ELF-1 (cell line): ENCODE measurements around the gene SCRN1.

Experiments
- DNase-seq: peaks from one replicate; pipeline ENCODE4 v3.0.0-alpha.2; 2016; ENCODE audit warnings: low read depth, low spot score

The SCRN1 gene, protein sequence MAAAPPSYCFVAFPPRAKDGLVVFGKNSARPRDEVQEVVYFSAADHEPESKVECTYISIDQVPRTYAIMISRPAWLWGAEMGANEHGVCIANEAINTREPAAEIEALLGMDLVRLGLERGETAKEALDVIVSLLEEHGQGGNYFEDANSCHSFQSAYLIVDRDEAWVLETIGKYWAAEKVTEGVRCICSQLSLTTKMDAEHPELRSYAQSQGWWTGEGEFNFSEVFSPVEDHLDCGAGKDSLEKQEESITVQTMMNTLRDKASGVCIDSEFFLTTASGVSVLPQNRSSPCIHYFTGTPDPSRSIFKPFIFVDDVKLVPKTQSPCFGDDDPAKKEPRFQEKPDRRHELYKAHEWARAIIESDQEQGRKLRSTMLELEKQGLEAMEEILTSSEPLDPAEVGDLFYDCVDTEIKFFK

DNA sequence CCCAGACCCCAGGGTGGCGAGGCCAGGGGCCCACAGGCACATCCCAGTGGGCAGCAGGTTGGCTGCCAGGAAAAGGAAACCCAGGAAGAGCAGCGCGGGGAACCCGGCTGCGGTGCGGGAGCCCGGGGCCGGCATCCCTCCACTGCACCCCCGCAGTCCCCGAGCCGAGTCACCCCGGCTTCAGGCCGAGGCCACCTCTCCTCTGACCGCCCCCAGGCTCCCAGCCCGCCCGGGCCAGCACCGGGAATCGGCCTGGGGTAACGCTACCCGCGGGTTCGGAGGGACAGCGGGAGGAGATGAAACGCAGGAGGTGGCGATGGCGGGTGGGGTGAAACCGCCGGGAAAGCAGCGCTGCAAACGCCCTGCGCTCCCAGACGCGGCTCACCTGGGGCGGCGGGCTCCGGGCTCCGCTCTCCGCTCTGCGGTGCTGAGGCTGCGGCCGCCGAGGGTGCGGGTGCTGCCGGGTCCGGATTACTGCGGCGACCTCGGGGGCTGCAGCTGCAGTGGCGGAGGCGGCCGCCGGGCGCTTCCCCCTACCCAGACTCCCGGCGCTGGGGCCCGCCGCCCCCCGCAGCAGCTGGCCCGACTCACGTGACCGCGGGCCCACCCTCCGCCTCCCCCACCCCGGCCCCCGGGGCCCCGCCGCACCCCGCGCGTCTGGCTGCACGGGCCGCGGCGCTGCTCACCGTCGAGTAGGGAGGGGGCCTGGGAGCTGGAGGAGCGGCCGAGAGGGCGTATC, at the start of gene SCRN1:
SCRN1 (minus strand) TSS at position 545 of the 739 bp plus-strand sequence. CDS start 20,734 bp downstream, outside the sequence.
- peak; percentile 62 for DNase-seq

DNA sequence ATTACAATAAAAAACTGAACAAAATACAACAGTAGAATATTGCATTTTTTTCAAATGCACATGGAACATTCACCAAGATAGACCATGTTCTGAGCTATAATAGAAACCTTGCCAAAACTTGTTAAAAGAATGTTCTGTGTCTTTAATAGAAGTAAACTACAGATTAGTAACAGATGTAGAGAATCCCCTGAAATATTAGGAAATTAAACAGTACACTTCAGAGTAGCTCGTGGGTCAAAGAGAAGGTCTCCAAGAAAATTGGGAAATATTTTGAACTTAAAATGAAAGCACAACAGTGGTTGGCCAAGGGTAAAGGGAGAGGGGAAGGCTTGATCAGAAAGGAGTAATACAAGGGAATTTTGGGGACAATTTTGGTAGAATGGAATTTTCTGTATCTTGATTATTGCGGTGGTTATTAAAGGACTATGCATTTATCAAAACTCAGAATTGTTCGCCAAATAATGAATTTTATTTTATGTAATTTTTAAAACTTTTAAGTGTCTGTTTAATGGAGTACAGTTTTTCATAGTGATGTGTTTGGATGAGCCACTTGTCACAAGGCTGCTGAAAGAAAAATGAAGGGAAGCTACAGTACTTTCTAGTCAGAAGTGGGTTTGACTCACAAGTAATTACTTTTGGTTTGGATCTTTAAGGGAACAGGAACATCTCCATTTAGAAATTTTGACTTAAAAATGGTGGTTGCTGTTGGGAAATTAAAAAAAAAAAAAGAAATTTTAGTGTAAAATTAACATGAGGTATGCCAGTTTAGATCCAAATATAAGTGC, 48.8 kb upstream of the SCRN1 start:
- no peak for DNase-seq

DNA sequence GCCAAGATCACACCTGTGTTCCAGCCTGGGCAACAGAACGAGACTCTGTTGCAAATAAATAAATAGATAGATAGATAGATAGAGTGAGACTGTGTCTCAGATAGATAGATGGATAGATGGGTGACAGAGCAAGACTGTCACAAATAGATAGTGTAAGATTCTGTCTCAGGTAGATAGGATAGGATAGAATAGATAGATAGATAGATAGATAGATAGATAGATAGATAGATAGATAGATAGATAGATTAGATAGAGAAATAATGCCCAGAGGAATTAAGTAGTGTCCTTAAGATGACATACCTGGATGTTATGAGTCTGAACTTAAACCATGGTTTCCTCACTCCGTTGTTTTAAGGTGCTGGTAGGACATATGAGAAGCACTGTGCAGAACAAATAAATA, 46.6 kb upstream of the SCRN1 start:
- DNase-seq, result no peak

DNA sequence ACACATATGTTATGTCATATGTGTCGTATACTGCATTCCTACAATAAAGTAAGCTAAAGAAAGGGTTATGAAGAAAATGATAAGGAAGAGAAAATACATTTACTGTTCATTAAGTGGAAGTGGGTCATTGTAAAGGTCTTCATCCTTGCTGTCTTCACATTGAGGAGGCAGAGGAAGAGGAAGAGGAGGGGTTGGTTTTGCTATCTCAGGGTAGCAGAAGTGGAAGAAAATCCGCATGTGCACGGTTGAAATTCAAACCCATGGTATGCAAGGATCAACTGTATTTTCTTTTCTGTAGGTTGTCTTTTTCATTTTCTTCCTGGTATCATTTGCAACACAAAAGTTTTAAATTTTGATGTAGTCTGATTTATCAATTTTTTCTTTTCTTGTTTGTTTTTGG, 44.9 kb upstream of the SCRN1 start:
- no peak for DNase-seq

DNA sequence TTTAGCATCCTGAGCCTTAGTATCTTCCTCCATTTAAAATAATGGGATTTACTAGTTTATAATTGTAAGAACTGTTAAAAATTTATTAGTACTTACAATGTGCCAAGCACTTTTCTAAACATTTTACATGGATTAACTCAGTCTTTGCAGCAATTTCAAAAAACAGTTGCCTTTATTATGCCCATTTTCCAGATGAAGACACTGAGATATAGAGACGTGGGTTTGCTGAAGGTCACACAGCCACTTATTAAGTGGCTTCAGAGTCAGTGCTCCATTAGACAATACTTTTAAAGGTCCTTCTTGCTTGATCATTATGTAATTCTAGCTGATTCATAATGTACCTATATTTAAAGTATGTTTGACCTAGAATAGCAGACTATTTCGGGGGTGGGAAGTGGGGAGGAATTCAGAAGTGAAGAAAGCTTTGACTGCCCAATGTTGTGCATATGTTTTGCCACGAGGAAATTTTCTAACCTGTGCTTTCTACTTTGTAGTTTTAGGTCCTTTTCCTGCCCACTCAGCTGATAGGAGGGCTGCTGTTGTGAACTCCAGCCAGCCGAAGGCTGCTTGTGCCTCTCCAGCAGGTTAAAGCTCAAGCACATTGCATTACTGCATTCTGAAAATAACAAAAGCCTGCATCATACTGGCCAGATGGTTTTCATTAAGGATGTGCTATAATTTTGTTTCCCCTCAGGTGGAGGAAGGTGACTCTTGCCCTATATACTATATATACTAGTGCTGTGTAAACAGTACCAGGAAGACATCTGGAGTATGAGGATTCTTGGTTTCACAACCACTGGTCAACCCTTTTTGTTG, 42.9 kb upstream of the SCRN1 start:
- DNase-seq, result no peak

DNA sequence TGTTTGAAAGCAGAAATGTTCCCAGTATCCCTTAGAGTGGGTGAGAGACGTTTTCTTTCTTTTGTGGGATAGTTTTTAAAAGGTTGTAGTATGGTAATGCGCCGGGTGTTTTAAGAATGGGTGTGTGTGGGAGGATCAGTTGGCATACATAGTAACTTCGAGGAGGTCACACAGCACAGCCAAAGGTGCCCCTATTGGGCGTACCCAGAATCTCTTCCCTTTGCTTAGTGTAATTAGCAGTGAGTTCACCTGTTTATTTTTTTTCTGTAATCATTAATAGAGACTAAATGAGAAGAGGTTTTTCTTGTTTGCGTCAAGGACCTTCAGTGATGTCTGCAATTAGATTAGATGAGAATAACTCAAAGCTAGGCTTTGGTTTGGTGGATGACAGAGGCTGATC, 40.1 kb upstream of the SCRN1 start:
- DNase-seq, result no peak

DNA sequence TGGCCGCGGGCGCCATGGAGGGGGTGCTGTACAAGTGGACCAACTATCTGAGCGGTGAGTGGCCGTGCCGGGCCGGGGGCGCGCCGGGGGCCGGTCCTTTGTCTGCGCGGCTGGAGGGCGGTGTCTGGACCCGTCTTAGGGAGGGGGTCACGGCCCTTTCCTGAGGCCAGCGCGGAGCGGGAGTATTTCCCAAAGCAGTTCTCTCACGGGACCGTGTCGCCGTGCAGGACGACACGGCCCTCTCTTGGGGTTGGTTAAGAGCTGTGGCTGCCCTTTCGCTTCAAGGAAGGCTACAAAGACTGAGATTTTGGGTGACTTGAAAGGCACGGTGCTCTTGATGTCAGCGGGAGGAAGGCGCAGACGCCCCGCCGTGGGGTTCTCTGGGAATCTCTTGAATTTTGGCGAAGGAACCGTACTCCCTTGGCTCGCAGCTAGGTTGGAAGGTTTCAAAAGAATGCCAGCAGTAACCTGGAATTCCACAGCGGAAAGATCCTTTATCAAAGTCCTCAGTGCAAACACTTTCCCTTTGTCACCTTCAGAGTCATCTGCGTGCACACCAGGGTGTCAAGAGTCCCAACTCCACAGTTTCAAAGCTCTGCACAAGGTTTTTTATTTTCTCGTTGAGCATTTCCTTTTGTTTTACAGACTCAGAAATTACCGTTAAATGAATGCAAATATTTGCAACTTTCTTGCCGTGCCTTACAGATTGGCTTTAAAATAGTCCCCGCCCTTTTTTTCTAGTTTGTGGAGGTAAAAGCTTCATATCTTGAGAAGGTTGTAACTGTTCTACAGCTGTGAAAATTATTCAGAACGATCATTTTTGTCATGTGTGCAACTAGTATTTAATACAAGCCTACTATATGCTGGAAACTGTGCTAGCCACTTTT, 39.4 kb upstream of the SCRN1 start:
- peak; percentile 79 for DNase-seq

DNA sequence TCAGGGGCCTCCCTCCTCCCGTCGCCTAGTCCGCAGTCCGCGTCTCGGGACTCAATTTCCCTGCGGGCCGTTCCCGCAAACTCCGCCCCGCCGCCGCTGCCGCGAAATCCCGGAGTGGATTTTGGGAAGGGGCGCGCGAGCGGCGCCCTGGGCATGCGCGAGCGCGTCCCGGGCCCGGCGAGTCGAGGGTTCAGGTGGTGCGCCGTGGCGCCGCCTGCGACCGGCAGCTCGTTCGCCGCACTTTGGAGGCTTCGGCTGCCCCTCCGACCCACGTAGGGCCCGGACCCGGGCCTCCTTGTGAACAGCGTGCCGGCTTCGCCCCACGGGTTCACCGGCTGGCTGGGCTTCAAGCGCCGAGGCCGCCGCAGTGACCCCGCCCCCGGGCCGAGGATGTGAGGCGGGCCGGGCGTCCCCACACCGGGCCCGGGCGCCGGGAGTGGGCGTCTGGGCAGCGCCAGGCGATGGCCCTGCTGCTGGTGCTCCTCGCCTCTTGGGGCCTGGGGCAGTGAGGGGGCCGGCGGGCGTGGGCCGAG, 38.7 kb upstream of the SCRN1 start, which contains the start of gene PLEKHA8:
PLEKHA8 (plus strand) TSS at position 197 of the 533 bp plus-strand sequence. CDS start 351 bp downstream, outside the sequence.
- peak; percentile 96 for DNase-seq

DNA sequence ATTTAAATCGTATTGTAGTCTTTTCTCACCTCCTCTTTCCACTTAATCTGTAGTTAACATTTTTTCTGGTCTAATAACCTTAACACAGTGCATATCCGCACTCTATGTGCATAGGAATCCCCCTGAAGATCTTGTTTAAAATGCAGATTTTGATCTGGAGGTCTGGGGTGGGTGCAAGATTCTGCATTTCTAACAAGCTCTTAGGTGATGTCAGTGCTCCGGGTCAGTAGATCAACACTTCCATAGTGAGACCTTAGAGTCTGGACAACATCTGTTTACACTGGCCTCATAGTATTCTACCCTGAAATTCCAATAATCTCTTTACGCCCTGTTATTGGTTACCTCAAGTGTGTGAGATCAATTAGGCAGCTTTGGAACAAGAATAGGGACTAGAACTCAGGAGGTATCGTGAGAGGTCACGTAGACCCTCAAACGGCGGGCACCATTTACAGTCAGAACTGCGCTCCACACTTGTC, 38.2 kb upstream of the SCRN1 start:
- no peak for DNase-seq

DNA sequence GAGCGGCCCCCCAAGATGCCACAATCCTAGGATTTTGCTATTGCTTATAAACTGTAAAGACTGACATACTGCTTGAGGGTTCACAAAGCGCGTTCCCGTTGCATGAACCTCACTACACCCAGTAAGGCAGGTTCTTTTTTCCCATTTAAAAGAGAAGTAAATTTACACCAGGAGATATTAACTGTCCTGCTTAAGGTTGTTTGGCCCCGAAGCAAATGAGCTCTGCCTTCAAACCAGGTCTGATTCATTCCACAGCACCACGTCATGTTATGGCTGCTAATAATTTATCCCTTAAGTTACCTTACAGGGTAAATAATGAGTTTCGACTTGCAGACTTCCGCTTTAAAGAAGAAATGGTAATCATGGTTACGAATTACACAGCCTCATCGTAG, 37.5 kb upstream of the SCRN1 start:
- no peak for DNase-seq

DNA sequence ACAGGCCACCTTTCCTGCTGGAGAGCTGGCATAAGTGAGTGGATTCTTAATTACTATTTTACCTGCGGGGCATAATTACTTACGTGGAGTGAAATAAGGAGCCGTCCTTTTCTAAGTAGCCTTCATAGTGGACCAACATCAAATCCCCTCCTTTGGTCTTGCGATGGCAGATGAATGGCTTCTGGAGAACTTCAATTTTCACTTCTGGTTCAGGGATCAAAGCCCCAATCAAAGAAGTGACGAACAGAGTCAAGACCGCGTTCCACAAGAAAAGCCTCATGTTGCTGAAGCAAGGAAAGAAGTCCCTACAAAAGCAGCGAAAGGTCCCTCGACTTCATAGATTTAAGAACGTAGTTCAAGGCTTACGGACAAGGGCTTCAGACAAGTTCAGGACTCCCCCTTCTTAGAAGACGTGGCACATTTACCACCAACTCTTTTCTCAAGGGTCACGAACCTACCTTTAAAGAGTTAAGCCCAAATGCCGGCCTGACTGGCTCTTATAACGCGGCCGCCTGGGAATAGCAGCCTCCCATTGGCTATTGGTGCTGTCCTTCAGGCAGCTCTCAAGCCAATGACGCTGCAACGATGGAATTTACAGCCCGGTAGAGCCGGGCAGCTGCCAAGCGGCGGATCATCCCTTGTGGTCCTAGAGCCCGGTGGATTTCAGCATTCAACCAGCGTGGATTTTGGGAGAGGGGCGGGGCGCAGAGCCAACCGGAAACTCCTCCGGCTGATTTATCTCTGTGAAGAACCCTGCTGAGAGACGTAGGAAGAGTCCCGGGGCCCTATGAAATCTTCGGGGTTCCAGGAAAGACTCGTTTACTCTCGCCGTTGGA, 36.8 kb upstream of the SCRN1 start, which contains the start of gene FKBP14:
FKBP14 (minus strand) TSS at position 474 of the 836 bp plus-strand sequence; CDS start at position 280, 194 bp downstream.
- DNase-seq, result peak; percentile 99

DNA sequence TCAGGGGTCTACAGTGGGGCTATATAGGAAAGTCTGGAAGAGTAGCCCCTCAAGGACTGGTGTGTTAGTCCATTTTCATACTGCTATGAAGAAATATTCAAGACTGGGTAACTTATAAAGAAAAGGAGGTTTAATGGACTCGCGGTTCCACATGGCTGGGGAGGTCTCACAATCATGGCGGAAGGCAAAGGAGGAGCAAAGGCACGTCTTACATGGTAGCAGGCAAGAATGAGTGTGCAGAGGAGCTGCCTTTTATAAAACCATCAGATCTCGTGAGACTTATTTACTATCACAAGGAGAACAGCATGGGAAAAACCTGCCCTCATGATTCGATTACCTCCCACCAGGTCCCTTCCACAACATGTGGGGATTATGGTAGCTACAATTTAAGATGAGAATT, 33.9 kb upstream of the SCRN1 start:
- DNase-seq, result no peak

DNA sequence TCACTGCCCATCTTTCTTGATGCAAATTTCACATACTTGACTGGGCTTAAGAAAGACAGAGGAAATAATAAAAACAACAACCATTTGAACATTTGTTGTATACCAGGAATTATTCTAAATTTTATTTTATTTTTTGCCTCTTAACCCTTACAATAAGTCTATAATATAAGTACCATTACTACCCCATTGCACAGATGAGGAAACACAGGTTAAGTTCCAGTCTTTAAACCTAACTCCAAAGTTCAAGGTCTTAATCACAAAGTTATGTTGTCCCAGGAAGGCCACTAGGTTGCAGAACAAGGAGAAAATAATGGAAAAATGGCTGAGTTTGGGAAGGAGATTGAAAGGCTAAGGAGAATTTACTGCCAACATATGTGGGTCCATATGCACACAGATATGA, 33.4 kb upstream of the SCRN1 start:
- DNase-seq, result no peak

DNA sequence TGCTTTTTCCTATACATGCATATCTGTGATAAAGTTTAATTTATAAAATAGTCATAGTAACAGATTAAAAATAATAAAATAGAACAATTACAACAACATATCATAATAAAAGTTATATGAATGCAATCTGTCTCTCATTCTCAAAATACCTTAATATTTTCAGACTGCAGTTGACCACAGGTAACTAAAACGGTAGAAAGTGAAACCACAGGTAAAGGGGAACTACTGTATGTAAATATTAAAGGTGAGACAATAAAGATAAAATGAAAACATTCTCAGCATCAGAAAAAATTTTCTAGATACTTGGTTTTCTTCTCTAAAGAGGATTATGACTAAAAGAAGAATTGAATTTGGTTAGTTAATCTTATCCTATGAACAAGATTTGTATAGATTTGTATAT, 30.9 kb upstream of the SCRN1 start:
- no peak for DNase-seq

DNA sequence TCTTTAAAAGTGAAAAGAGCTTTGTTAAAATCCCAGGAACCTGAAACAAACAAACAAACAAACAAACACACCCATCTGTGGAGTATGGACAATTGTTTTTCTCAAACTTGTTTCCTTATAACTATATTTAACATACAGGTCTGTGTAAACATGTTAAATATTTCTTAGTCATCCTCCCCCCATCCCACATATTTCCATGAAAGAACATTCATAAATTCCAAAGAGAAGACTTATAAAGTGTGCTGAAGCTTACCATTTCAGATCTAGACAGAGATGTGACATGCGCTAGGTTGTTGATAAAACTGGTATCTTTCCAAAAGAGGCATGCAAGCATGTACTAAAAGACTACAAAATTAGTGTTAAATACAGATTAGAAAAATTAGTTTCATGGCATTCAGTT, 30.4 kb upstream of the SCRN1 start:
- DNase-seq, result no peak

DNA sequence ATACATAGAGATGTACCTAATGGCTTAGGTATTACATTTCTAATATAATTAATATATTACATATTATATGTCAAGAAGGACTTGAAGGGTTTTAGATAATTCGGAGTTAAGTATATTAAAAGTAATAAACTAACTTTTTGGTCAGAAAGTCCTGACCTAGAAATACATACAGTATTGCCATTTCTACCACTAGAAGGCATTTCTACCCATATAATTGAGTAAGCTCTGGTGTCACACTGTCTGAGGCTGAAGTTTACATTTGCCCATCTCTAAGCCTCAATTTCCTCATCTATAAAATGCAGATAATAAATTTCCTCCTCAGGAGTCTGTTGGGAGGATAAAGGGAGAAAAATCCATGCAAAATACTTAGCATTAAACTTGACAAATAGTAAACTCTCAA, 29.8 kb upstream of the SCRN1 start:
- no peak for DNase-seq

DNA sequence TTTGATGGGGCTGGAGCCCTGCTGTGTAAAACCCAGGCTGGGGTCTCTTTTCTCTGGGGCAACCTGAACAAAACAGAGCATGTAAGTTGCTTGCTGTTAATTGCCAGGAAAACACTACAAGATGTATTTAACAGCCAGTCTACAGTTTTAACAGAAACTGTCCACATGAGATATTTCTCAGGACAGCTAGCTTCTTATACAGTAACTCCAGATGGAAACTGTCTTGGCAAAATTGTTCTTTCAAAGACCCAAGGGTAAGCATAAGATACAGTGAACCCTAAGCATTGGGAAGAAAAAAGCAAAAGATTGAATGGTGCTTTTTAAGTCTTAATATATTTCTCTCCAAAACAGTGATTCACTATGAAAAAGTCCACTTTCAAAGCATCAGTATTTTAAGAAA, 28.9 kb upstream of the SCRN1 start:
- no peak for DNase-seq

DNA sequence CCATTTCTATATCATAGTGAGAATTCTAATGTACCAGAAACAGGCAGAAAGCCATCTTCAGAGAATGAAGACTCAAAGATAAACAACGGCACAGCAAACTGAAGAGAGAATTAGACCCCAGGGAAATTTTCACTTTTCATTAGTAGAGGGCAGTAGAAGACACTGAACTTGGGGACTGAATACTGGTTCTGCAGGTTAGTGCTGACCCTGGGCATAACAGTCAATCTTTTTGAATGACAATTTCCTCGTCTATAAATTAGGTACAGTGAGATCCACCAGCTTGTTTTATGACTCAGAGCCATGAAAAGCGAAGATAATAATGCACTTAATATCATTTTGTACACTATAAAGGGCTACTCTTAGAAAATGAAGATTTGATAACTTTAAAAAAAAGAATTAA, 23.2 kb upstream of the SCRN1 start:
- no peak for DNase-seq

DNA sequence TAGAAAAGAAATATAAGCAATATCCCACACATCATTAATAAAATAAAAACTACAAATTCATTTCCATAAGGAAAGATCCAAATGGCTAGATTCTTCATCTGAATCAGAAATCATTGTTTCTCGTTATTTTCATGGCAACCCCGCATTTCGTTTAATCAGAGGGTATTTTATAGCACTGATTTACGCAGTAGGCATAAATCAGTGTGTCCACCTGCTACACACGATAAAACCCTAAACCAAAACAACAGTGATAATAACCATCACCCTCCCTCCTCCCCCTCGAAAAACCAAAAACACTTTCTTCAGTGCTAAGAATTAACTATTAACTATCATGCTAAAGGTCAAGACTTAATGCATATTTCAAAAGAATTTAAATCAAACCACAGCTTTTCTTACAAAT, 20.4 kb upstream of the SCRN1 start:
- no peak for DNase-seq
